GM21723 (cell line): ENCODE results near the gene NUAK2.
A peak's percentile ranks its signal among the peaks of the same experiment; 100 is the strongest.

Experiments used
- ATAC-seq: cut with Tn5 transposase; IDR thresholded peaks from one replicate; pipeline ENCODE4 v1.9.1; 2021; ENCODE audit warnings: mild to moderate bottlenecking, moderate library complexity; ENCODE audit not compliant: unreplicated experiment

NUAK2 gene

DNA sequence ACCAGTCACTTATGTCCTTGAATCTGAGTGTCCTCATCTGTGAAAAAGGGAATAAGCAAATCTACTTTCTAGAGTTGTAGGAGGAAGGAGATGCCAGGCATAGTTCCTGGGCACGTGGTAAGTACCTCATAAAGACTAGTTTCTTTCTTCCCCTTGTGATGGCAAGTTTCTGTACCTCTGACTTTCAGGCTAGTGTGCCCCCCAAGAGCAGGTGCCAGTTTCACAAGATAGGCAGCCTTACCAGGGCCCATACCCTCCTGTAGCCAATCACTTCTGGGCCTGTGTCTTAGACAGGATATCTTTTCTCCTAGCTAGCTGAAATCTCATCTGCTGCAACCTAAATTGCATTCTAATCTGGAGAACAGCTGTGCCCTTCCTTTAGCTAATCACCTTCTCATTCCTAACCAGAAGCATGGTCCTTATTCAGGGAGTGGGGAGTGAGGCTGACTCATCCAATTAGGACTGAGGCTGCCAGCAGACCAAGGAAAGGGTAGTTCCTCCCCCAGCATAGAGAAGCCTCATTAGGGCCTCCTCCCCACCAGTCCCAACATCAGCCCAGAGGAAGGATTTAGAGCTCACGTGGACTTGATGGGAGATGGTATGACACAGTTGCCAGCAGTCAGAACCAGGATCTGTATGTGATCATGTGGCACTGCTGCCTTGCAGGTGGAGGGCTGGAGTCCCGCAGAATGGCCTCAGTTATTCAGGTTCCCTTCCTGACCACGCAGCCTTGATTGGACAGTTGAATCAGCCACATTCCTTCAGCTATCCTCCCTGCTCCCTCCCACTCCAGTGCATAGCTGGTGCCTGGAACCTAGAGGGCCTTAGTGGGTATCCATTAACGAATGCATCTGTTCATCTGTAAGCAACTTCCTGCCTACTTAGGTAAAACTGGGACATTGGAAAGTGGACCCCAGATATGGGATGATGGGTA lies 27.3 kb upstream of the NUAK2 start:
- no peak for ATAC-seq

DNA sequence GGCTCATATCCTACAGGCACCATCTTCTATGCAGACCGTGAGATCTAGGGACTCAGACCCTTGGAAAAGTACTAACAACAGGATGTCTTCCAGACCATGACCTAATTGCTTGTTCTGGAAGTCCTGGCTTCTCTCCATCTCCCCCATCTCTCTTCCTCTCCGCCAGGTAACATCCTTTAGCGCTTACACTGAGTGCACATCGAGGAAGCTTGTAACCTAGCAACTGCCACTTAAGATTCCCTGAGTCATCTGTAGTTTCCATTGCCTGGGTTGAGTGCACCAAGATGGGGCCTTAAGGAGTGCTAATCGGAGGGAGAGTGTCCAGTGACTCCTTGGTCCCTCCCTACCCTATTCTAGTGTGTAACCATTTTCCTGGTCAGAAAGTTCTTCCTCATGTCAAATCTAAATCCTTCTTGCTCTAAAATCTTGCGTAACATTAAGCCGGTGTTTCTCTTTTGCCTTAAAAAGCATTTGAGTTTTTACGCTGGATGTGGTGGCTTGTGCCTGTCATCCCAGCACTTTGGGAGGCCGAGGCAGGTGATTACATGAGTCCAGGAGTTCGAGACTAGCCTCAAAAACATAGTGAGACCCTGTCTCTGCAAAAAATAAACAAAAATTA lies 25.5 kb upstream of the NUAK2 start:
- ATAC-seq: no peak

DNA sequence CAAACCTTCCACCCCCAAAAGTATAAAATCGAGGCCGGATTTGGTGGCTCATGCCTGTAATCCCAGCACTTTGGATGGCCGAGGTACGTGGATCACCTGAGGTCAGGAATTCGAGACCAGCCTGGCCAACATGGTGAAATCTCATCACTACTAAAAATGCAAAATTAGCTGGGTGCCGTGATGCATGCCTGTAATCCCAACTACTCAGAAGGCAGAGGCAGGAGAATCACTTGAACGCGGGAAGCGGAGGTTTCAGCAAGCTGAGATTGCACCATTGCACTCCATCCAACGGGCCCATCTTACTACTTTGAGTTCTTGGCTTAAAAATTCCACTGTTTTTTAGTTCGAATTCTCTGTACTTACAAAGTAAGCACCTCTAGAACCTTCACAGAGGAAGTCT lies 24.2 kb upstream of the NUAK2 start:
- ATAC-seq: no peak

DNA sequence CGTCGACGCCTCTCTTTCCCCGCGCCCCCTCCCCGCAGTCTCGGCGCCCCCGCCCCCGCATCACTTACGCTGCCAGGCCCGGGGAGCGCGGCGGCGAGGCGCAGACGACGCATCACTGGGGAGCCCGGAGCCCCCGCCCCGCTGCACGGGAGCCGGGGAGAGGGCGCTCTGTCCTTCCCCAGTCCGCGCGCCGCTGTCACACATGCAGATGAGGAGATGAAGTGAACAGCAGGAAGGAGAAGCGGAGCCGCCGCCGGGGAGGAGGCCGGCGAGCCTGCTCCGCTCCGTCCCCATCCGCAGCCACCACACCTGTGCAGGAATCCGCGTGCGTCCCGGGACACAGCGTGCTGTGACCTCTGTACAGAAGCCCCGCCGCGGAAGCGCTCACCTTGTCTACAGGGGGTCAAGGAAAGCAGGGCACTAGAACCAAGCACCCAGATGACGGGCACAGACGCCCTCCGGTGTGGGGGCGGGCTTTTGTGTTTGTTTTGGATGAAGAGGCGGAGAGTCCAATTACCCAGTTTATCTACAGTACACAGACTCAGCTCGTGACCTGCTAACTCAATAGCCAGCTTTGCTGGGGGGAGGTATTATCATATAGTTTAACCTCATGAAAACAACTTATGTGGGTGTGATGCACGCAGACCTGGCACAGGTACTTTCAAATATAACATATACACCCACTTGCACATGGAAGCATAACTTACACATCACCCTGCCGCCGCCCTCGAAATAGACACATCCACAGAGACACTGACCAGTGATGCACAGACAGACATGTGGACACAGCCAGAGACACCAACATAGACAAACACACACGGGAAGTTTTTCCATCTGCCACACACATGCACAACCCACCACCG lies 22.8 kb upstream of the NUAK2 start:
- no peak for ATAC-seq

DNA sequence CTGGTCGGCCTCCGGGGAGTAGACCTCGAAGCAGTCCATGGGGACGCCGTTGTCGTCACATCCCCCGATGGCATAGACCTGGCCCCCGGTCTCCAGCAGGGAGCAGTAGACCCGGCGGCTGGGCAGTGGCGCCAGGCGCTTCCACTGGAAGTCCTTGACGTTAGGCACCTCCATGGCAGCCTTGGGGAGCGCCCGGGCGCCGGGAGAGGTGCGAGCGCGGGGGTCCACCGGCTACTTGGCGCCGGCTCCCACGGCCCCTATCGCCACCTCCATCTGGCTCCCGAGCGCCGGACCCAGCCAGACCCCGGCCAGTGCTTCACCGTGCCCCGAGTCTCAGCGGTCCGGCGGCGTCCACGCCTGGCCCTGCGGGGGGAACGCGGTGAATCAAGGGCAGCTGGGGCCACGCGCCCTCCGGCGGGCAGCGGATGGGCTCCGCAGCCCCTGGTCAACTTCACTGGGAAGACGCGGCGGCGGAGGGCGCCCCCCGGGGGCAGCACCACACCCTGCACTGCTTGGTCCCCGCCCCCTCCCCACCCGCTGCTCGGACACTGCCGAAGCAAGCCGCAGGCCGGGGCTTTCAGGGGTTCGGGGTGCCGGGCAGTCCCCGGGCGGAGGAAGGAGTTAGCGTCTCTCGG lies 22.0 kb upstream of the NUAK2 start:
- no peak for ATAC-seq

DNA sequence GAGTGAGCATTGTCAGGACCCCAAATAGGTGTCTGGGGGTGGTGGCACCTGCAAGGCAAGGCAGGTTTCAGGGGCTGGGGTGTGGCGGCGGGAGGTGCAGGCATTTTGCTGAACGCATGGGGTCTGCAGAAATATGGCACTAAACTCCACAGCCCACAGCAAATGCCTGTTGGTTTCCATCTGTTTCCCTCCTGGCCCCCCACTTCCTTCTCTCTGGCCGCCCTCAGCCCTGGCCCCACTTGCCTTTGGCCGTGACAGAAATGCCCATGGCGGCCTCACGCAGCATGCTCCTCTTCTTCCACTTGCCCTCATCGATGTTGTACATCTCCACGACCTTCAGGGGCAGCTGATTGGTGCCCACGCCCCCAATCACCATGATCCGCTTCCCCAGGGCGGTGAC lies 21.4 kb upstream of the NUAK2 start:
- no peak for ATAC-seq

DNA sequence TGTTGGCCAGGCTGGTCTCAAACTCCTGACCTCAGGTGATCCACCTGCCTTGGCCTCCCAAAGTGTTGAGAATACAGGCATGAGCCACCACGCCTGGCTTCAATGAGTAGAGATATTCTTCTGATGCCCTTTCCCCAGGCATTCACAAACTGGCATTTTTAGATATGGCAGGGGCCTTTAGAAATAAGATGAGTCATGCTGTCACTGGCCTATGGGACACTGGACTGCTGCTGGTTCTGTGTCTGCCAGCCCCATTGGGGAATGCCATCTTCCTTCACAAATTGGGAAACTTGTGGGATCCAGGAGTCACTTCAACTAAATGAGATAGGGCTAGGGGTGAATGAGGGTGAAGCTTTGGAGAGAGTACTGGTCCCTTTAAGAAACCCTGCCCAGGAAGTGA lies 19.1 kb upstream of the NUAK2 start:
- ATAC-seq: no peak

DNA sequence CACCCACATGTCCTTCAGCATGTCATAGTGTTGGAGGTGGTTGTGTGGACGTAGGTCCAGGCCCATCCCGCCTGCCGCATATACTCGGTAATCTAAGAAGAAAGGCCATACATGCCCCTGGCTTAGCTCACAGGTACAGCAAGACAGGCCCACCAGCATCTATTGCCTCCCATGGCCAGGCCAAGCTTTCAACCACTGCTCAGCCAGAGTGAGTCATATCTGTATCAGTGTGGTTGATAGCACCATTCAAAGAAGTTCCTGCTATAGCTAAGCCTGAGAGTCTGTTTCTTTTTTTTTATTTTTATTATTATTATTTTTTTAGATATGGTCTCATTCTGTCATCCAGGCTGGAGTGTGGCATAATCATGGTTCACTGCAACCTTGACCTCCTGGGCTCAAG lies 18.2 kb upstream of the NUAK2 start:
- no peak for ATAC-seq

DNA sequence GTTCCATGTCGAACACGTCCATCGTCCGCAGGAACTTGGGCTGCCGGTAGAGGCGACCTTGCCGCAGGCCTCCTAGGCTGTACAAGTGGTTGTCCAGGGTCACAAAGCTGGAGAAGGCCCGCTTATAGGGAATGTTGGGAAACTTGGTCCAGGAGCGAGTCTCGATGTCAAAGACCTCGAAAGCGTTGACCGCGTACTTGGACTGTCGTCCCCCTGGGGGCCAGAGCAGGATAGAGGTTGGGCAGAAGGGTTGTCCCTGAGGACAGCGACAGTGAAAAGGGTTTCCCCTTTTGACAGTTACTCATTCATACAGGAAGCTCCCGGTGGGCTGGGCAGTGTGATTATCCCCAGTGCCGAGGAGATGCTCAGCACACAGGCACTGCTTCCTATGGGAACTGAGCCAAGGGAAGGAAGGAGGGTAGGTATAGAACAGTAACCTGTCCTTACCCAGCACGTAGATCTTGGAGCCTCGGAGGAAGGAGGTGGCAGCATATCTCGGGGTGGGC lies 17.7 kb upstream of the NUAK2 start:
- no peak for ATAC-seq

DNA sequence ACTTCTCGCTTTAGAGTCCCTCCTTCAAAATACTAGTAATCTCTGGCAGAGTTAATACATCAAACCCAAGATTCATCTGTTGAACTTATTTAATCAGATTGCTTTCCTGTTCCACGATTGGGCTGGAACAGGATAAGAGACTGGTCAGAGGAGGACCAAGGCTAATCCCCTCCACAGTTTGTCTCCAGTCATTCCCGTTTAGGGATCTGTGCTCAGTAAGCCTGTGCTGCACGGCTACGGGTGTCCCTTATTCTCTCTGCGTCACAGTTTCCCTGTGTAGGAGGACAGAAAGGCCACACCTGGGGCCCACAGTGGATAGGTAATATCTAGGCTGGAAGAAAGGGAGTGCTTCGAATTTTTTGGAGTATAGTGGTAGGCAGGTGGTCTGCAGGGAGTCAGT lies 16.5 kb upstream of the NUAK2 start:
- no peak for ATAC-seq

DNA sequence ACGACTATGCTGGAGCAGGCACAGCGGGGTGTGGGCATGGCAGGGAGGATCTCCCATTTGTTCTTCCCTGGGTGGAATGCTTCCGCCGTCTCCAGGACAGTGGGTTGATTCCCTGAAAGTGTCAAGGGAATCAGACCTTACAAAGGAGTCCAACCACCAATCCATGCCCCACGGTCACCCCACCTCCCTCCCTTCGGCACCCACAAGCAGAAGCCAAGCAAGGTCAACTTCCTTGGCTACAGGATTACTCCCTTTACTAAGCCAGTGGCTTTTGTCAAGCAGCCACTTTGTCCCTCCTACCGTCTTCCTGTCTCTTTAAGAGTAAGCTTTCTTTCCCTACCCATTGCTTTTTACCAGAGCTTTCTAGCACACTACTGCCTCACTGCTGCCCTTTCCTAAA lies 15.9 kb upstream of the NUAK2 start:
- ATAC-seq: no peak

DNA sequence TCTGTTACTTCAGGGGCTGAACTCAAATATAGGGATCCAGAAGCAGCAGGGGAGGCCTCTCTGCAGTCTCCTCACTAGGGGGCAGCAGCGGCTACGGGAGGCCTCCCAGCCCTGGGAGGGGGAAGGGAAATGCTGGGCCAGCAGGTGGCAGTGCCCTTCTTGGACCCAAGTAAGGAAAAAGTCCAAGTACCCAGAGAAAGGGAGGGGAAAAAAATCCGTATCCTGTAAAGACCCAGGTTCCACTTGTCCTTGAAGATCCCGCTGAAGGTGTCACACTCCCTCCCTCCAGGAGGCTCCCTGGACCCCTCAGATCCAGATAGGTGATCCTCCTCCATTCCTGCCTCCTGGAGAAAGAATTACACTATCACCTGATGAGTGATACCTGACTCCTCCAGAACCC lies 14.1 kb upstream of the NUAK2 start:
- peak; percentile 56 for ATAC-seq

DNA sequence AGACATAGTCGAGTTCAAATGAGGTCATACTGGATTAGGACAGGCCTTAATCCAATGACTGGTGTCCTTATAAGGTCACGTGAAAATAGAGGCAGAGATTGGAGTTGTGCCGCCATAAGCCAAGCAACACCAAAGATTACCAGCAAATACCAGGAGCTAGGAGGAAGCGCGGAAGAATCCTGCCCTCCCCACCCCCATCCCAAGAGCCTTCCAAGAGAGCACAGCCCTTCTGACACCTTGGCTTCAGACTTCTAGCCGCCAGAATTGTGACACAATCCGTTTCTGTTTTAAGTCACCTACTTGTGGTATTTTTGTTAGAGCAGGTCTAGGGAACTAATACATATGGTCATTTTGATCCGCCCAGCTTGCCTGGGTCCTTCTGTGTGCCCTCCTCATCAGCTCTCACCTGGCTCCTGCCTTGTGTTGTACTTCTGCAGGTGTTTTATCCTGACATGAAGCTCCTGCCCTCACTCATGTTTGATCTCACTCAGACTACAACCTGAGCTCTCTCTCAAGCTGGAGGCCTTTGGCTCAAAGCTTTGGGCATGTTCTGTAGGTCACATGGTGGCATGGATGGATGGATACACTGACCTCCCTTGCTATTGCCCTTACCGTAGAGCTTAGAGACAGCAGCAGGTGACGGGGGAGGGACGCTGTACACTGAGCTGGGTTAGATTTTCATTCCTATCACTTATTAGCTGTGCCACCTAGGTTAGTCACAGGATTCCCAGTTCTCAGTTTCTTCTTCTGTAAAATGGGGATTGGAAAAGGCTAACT lies 10.7 kb upstream of the NUAK2 start:
- no peak for ATAC-seq

DNA sequence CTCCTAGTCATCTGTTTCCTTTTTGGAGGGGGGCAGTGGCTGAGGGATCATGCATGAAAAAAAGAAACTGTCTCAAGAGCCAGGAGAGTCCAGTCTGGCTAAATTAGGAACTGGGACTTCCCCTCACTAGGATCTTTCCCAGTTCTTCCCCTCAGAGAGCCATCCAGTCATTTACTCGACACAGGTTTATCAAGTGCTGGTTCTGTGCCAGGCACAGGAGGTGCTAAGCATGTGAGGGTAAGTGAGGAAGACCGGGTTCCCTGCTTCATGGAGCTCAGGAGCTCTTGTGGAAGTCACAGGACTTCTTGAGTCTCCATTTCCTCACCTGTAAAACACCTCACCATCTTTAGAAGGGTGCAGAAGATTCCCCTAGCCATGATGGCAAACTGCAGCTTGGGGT lies 8.6 kb upstream of the NUAK2 start:
- ATAC-seq: no peak

DNA sequence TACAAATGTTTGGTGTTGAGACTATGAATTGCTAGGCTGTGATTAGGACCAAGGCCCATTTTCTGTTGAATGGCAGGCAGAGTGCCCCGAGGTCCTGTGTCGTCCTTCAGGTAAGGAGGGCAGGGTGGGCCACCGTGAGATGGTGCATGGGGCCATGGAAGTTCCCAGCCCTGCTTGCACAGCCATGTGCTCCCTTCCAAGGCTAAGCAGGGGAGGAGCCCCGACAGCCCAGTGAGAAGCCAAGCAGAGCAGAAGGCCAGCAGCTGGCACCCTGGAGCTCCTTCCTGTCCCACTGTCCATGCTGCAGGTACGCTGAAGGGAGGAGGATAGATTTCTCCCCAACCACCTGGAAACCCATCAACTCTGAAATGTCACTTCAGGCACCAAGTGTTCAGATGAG lies 8.2 kb upstream of the NUAK2 start:
- no peak for ATAC-seq

DNA sequence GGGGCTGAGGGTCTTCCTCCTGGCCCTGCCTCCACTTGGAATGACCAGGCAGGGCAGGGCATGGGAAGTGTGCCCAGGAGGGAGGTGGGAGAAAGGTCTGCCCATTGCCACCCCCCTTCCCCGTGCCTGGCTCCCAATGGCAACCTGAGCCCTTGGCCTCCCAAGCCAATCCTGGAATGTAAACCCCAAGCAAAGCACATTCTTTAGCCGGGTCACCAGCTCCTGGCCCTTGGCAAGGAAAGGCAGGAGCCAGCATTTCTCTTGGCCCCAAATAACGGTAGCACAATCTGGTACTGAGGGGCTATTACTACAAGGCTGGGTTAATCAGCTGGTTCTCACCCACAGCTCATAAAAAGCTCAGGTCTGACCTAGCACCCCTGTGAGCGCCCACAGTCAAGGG lies 6.9 kb upstream of the NUAK2 start:
- no peak for ATAC-seq

DNA sequence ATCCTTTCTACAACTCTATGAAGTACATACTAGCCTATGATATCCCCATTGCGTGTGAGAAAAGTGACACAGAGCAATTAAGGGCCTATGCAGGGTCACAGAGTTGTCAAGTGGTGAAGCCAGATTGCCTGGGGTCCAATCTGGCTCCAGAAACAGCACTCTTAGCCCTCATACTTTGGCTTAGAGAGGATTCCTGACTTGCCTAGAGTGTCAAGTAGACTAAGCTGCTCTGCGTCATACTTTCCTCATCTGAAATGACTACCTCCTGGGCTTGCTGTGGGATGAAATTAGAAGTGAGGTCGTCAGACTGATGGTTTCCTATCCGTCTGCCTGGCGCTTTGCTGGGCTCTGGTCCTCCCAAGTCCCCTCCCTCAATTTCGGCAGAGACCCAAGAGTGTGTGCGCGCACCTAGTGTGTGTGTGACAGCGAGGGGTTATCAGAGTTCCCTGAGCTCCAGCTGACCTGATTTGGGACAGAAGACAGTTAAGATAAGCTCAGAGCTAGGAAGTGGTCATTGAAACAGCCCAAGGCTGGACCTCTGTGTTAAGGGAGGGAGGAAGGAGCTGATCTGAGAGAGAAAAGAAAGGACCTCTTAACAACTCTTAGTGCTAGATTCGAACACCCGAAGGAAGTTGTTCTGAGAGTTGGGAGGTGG lies 5.4 kb upstream of the NUAK2 start:
- no peak for ATAC-seq

DNA sequence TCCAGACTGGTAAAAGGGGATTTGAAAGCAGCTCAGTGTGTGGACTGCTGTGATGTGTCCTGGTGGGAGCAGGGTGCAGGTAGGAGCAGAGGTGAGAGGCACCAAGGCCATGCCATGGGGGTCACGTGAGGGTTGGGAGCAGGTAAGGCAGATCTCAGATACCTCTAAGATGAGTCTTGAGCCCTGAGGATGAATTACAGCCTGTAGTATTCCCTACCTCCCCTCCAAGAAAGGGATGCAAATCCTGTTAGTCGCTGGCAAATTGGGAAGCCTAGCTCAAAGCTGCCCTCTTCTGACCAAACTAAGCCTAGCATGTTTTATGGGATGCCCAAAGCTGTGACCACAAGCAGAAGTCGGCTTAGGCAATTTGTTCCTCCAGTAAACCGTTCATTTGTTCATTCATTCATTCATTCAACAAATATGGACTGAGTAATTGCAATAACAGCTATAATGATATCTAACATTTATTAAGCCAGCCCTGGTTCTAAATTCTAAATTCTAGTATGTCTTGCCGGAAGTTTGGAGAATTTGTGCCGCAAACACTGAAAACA lies 3.9 kb upstream of the NUAK2 start:
- ATAC-seq: no peak

DNA sequence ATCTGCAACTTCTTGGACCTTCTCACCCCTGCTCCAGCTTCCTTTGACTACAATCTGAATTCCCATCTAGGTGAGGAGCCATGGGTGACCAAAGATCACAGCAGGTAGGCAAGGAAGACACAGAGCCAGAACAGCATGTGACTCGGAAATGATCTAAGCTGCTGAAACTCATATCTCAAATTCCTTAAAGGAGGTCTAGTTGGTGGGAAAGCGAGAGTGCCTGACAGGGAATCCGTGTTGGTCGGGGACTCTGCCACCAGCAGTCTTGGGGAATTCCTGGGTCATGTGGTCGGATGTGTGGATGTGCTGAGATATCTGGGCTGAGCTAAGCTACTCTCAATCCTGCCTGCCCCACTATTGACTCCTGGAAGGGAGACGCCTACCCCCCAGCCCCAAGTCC lies 3.2 kb upstream of the NUAK2 start:
- no peak for ATAC-seq
